T-helper 2 cell treated with Interferon-gamma antibody and Interleukin-4, amounts not matched to agents 5 μg/mL and 100 μg/mL, for 36 hours (primary cell): ENCODE measurements around the gene NTRK3.

ENCODE experiments used
- DNase-seq: peaks from one replicate; pipeline ENCODE4 v3.0.0; 2021; ENCODE audit warnings: low spot score
- H3K27ac Mint-ChIP-seq: one replicate; pipeline ENCODE4 v1.8.0; 2021; ENCODE audit warnings: mild to moderate bottlenecking, mixed read lengths
- H3K27me3 Mint-ChIP-seq: one replicate; pipeline ENCODE4 v1.8.0; 2021; ENCODE audit warnings: low read depth, mixed read lengths
- H3K36me3 Mint-ChIP-seq: one replicate; pipeline ENCODE4 v1.8.0; 2021; ENCODE audit warnings: low read depth, mixed read lengths
- H3K4me1 Mint-ChIP-seq: one replicate; pipeline ENCODE4 v1.8.0; 2021; ENCODE audit warnings: low read depth, mixed read lengths
- H3K4me3 Mint-ChIP-seq: one replicate; pipeline ENCODE4 v1.8.0; 2022; ENCODE audit warnings: mild to moderate bottlenecking, moderate library complexity, mixed read lengths
- H3K9me3 Mint-ChIP-seq: one replicate; pipeline ENCODE4 v1.8.0; 2021; ENCODE audit warnings: mixed read lengths

NTRK3 gene

DNA sequence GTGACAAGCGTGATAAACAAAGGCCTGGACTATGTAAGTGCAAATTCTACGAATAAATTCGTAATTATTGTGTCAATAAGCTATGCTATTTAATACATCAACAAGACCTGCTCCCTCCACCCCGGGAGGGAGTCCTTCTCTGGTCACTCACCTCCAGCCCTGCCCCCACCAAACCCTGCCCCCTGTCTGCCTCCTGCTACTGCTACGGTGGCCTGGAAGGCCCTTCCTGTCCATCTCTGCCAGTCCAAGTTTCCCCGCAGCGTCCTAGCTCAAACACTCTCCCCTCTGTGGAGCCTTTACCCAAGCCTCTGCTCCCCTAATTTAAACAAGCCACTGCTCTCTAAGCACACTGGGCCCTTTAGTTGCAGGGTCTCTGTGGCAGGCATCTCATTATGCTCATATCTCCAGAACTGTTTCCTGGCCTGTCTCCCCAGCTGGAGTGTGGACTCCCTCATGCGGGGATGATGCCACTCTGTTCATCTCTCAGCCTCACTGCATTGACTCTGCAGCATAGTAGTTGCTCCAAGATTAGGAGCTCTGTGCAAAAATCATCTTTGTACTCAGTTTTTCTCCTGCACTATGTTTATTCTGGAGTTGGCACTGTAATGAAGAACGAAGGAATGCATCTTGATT is 241.2 kb downstream of the NTRK3 start:
- no peak for DNase-seq
- Mint-ChIP-seq H3K4me3 (no peak overlapping the region), H3K36me3 (no peaks in the 10 kb centered on the region), H3K27me3 (no peaks in the 10 kb centered on the region), H3K27ac (no peak overlapping the region), H3K4me1 (no peaks in the 10 kb centered on the region), H3K9me3 (no peaks in the 10 kb centered on the region)

GRCh38 chr15:88014454-88015160 is 241.9 kb downstream of the NTRK3 start:
- H3K27me3 Mint-ChIP-seq, result no peaks in the 10 kb centered on the region
- DNase-seq, result no peak
- no peak overlapping the region for H3K27ac Mint-ChIP-seq
- no peaks in the 10 kb centered on the region for H3K36me3 Mint-ChIP-seq
- no peaks in the 10 kb centered on the region for H3K4me1 Mint-ChIP-seq
- no peaks in the 10 kb centered on the region for H3K9me3 Mint-ChIP-seq
- no peak overlapping the region for H3K4me3 Mint-ChIP-seq

DNA sequence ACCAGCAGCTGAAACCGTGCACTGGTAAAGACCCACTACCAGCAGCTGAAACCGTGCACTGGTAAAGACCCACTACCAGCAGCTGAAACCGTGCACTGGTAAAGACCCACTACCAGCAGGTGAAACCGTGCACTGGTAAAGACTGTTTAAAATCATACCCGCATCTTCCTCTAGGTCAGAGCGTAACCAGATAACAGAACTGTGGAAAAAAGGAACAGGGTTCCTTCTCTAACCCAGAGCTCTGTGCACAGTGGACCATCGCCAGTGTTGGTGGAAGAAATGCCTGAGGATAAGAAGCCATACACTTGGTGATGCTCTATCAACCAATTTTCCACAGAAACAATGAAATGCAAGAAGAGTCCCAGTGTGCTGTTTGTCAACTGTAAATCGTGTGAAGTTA is 243.4 kb downstream of the NTRK3 start:
- no peaks in the 10 kb centered on the region for H3K36me3 Mint-ChIP-seq
- no peak overlapping the region for H3K27ac Mint-ChIP-seq
- no peaks in the 10 kb centered on the region for H3K4me1 Mint-ChIP-seq
- no peak for DNase-seq
- no peaks in the 10 kb centered on the region for H3K9me3 Mint-ChIP-seq
- H3K27me3 Mint-ChIP-seq, result no peaks in the 10 kb centered on the region
- no peak overlapping the region for H3K4me3 Mint-ChIP-seq

- Mint-ChIP-seq H3K27ac (no peak overlapping the region), H3K4me1 (no peaks in the 10 kb centered on the region), H3K27me3 (no peaks in the 10 kb centered on the region), H3K4me3 (no peak overlapping the region), H3K36me3 (no peaks in the 10 kb centered on the region), H3K9me3 (no peaks in the 10 kb centered on the region)
- no peak for DNase-seq
Measured at GRCh38 chr15:88012688-88013087, 243.9 kb downstream of the NTRK3 start.

DNA sequence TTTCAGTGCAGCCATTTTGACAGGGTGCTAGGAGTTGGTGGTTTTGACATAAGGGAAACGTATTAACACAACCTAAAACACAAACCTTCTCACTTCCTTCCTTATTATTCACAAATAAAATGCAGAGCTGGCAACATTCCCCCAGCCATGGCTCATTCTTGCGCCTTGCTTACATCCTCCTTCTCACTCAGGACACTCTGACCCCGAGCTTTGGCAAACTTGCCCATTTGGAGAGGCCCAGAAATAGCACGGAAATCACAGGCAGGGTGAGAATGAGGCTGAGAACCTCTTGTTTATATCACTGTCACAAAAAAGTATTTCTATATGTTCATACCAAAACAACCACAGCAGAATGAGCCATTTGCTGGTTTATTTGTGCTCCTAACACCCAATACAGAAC is 244.3 kb downstream of the NTRK3 start:
- Mint-ChIP-seq H3K36me3 (no peaks in the 10 kb centered on the region), H3K4me3 (no peak overlapping the region), H3K27me3 (no peaks in the 10 kb centered on the region), H3K4me1 (no peaks in the 10 kb centered on the region), H3K27ac (no peak overlapping the region), H3K9me3 (no peaks in the 10 kb centered on the region)
- DNase-seq, result no peak

DNA sequence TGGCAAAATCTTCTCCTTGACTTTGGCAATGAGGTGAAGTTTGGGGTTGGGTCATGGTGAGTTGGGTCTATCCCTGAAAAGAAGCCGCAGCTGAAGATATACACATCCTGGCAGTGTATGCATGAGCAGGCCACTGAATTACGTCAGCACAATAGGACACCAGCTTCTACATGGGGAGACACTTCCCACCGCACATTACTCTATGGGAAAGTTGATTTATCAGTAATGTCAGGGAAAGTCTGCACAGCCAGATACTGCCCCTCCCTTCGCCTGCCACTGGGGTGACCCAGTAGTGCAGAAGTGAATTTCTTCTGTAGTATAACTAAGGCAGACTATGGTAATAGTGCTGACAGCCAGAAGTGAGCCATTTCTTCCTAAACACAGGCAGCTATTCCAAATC is 245.0 kb downstream of the NTRK3 start:
- no peak overlapping the region for H3K4me3 Mint-ChIP-seq
- no peaks in the 10 kb centered on the region for H3K27me3 Mint-ChIP-seq
- no peaks in the 10 kb centered on the region for H3K36me3 Mint-ChIP-seq
- no peak for DNase-seq
- no peak overlapping the region for H3K27ac Mint-ChIP-seq
- no peaks in the 10 kb centered on the region for H3K9me3 Mint-ChIP-seq
- H3K4me1 Mint-ChIP-seq, result no peaks in the 10 kb centered on the region

DNA sequence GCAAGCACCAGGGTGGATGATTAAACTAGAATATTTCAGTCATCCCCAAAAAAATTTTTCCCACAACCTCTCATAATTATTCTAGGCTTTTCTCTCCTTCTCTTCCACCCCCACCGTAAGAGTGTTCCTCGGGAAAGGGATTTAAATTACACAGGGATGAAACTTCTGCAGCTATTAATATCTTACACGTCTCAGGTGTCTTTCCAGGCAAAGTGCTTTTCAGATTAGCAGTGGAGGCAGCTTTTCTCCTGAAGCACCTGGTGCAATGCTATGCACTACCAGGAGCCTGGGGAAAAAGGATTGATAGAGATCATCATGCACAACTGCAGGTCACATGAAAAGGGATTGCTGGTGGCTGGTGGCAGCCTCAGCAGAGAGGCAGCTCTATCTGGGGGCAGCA is 250.4 kb downstream of the NTRK3 start:
- no peaks in the 10 kb centered on the region for H3K9me3 Mint-ChIP-seq
- no peaks in the 10 kb centered on the region for H3K27me3 Mint-ChIP-seq
- H3K4me1 Mint-ChIP-seq, result no peaks in the 10 kb centered on the region
- no peak overlapping the region for H3K27ac Mint-ChIP-seq
- no peaks in the 10 kb centered on the region for H3K36me3 Mint-ChIP-seq
- no peak for DNase-seq
- H3K4me3 Mint-ChIP-seq, result no peak overlapping the region

GRCh38 chr15:88004399-88004798 is 252.1 kb downstream of the NTRK3 start:
- DNase-seq, result no peak
- no peaks in the 10 kb centered on the region for H3K4me1 Mint-ChIP-seq
- H3K36me3 Mint-ChIP-seq, result no peaks in the 10 kb centered on the region
- no peaks in the 10 kb centered on the region for H3K27me3 Mint-ChIP-seq
- no peaks in the 10 kb centered on the region for H3K9me3 Mint-ChIP-seq
- no peak overlapping the region for H3K27ac Mint-ChIP-seq
- no peak overlapping the region for H3K4me3 Mint-ChIP-seq

DNA sequence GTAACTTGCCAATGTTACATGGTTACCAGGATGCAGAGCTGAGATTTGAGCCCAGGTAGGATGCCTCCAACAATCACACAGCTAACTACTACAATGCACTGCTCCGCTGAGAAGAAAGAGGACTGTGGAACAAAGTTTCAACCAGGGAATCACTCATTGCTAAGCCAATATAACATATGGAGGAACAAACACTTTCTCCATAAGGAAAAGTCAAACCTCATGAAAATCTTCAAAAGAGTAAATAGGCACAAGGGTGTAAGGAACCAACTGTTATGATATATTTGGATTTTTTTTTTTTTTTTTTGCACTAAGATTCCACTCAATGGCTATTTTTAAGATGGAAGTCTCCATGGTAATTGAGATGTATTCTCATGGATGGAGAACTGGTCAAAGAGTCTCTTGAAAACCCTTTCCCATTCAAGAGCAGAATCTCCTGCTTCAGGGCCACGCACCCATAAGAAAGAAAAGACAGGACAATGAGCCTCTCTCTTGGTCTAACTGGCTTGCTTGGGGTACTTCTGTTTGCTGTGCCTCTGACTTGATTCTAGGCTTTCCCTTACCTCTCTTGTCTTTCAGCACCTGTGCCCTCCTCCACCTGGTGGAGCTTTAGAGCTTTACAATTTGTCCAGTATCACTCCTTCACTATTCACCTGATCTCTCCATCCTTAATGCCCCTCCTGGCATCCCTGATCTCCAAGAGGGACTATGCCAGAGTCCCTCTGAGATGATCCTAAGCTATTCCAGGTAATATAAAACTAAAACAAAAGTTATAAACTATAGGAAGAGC is 252.8 kb downstream of the NTRK3 start:
- Mint-ChIP-seq H3K27ac (no peak overlapping the region), H3K9me3 (no peaks in the 10 kb centered on the region), H3K27me3 (no peaks in the 10 kb centered on the region), H3K36me3 (no peaks in the 10 kb centered on the region), H3K4me1 (no peaks in the 10 kb centered on the region), H3K4me3 (no peak overlapping the region)
- no peak for DNase-seq

- Mint-ChIP-seq H3K4me1 (no peaks in the 10 kb centered on the region), H3K9me3 (no peaks in the 10 kb centered on the region), H3K27ac (no peak overlapping the region), H3K4me3 (no peak overlapping the region), H3K36me3 (no peaks in the 10 kb centered on the region), H3K27me3 (no peaks in the 10 kb centered on the region)
- DNase-seq, result no peak
Measured at GRCh38 chr15:88002706-88003105, 253.8 kb downstream of the NTRK3 start.

DNA sequence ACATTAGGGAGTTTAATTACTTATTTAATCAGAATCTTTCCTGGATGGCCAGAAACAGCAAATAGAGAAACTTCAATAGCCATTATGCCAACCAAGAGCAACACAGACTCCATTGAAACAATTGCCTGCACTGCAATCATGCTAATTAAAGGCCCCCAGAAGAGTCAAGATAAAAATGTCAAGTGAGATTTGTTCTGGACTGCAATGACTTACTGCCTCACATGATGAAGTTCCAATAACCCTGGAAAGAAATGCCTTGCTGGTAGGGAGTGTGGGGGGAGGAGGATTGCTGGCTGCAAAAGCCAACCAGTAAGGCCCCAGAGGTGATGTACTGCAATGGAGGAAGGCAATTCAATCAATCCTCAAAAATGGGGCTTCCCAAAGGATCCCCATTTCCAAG is 257.9 kb downstream of the NTRK3 start:
- DNase-seq, result no peak
- Mint-ChIP-seq H3K4me1 (no peaks in the 10 kb centered on the region), H3K27me3 (no peaks in the 10 kb centered on the region), H3K27ac (no peak overlapping the region), H3K9me3 (no peaks in the 10 kb centered on the region), H3K4me3 (no peak overlapping the region), H3K36me3 (no peaks in the 10 kb centered on the region)

GRCh38 chr15:87986776-87987175 is 269.8 kb downstream of the NTRK3 start:
- H3K4me3 Mint-ChIP-seq, result no peak overlapping the region
- no peaks in the 10 kb centered on the region for H3K4me1 Mint-ChIP-seq
- no peaks in the 10 kb centered on the region for H3K27me3 Mint-ChIP-seq

GRCh38 chr15:87985451-87985850 is 271.1 kb downstream of the NTRK3 start:
- Mint-ChIP-seq H3K27ac (no peak overlapping the region), H3K4me3 (no peak overlapping the region), H3K36me3 (no peaks in the 10 kb centered on the region)

More at GRCh38 chr15:87986776-87987175, 269.8 kb downstream of the NTRK3 start:
- H3K36me3 Mint-ChIP-seq, result no peaks in the 10 kb centered on the region
- no peaks in the 10 kb centered on the region for H3K9me3 Mint-ChIP-seq
- no peak for DNase-seq
- H3K27ac Mint-ChIP-seq, result no peak overlapping the region

GRCh38 chr15:87981969-87982368 is 274.6 kb downstream of the NTRK3 start:
- H3K36me3 Mint-ChIP-seq, result no peaks in the 10 kb centered on the region

More at GRCh38 chr15:87985451-87985850, 271.1 kb downstream of the NTRK3 start:
- Mint-ChIP-seq H3K27me3 (no peaks in the 10 kb centered on the region), H3K9me3 (no peaks in the 10 kb centered on the region), H3K4me1 (no peaks in the 10 kb centered on the region)
- DNase-seq, result no peak

More at GRCh38 chr15:87981969-87982368, 274.6 kb downstream of the NTRK3 start:
- no peak for DNase-seq
- Mint-ChIP-seq H3K27me3 (no peaks in the 10 kb centered on the region), H3K4me3 (no peak overlapping the region), H3K9me3 (no peaks in the 10 kb centered on the region), H3K27ac (no peak overlapping the region), H3K4me1 (no peaks in the 10 kb centered on the region)
